Right atrium auricular region (tissue), 2 donors: ENCODE results near the gene RIMKLB. TPM values are rescaled to one million over a fixed set of nuclear protein-coding genes. Genes with fewer than 3 reads are reported as not detected.

Experiments
- DNase-seq: peaks from one replicate; pipeline ENCODE4 v3.0.0-alpha.2; 2019; ENCODE audit warnings: low spot score
- H3K27ac ChIP-seq, 2 donors: fragments of 200-600 bp; sonication (generic); 1 replicate in 1 of 2; 2 replicates in 1 of 2; pipeline ENCODE4 v1.5.1; 2016 to 2019
- H3K27me3 ChIP-seq, 2 donors: fragments of 200-600 bp; sonication (generic); one replicate each; pipeline versions ENCODE4 v1.5.1 to v1.6.0; 2017 to 2019
- H3K36me3 ChIP-seq: fragments of 200-600 bp; sonication (generic); one replicate; pipeline ENCODE4 v1.5.1; 2016
- H3K4me1 ChIP-seq, 2 donors: fragments of 200-600 bp; sonication (generic); one replicate each; pipeline versions ENCODE4 v1.5.1 to v1.6.0; 2017 to 2019
- H3K4me3 ChIP-seq, 2 donors: fragments of 200-600 bp; sonication (generic); 1 replicate in 1 of 2; 2 replicates in 1 of 2; pipeline ENCODE4 v1.5.1; 2017 to 2019; ENCODE audit warnings: mild to moderate bottlenecking in 1 of 2, moderate library complexity in 1 of 2
- H3K9me3 ChIP-seq, 2 donors: fragments of 200-600 bp; sonication (generic); one replicate each; pipeline ENCODE4 v1.5.1; 2019
- total RNA-seq, 2 donors: library from RNA; depleted of rRNA; stranded (reverse); fragments of >200 nt; gene quantifications; one replicate each; pipeline ENCODE4 v1.1.0, GENCODE V29; 2016
- TF ChIP-seq, protein P1 (sequence below), 2 donors: fragments of 200-600 bp; sonication (generic); IDR thresholded peaks; one replicate each; pipeline ENCODE4 v1.5.1; 2019; ENCODE audit warnings: antibody characterized with exemption in 2 of 2

The RIMKLB gene
- total RNA-seq, 2 donors from 2014 or later = 9.7 to 10.7 TPM

DNA sequence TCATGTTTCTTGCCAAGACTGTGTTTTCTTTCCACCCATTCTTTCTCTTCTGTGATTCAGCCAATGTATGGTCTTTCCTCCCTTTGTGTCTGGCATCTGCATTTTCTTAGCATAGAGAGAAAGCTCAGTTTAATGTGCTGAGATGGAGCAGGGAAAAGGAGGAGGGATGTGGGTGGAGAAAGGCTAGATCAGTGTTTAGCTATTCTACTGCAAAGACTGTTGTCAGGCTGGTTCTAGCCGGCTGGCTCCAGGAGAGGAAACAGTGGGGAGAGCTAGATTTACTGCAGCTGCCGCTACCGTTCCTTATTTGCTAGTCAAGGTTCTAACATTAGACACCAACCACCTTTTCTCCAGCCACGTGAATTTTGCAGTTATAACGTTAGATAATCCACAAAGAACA lies 5.2 kb upstream of the RIMKLB start:
- Histone ChIP-seq H3K4me1 (peaks cover 0 to 25% of the 10 kb centered on the region in 2 donors), H3K27me3 (no peaks in the 10 kb centered on the region), H3K4me3 (no peak overlapping the region), H3K27ac (peak overlapping the region in 1 of 2 donors; percentile 26), H3K9me3 (no peaks in the 10 kb centered on the region), H3K36me3 (no peaks in the 10 kb centered on the region)
- TF ChIP-seq, protein P1, sequence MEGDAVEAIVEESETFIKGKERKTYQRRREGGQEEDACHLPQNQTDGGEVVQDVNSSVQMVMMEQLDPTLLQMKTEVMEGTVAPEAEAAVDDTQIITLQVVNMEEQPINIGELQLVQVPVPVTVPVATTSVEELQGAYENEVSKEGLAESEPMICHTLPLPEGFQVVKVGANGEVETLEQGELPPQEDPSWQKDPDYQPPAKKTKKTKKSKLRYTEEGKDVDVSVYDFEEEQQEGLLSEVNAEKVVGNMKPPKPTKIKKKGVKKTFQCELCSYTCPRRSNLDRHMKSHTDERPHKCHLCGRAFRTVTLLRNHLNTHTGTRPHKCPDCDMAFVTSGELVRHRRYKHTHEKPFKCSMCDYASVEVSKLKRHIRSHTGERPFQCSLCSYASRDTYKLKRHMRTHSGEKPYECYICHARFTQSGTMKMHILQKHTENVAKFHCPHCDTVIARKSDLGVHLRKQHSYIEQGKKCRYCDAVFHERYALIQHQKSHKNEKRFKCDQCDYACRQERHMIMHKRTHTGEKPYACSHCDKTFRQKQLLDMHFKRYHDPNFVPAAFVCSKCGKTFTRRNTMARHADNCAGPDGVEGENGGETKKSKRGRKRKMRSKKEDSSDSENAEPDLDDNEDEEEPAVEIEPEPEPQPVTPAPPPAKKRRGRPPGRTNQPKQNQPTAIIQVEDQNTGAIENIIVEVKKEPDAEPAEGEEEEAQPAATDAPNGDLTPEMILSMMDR (IDR thresholded peaks at IDR 0.05) = no peak
- no peak for DNase-seq

- H3K27ac ChIP-seq = no peak overlapping the region
- no peaks in the 10 kb centered on the region for H3K27me3 ChIP-seq
- DNase-seq = no peak
- TF ChIP-seq, protein P1 (IDR thresholded peaks at IDR 0.05) = no peak
- peaks cover 0 to 30% of the 10 kb centered on the region in 2 donors for H3K4me1 ChIP-seq
- H3K4me3 ChIP-seq = no peak overlapping the region
- no peaks in the 10 kb centered on the region for H3K36me3 ChIP-seq
- no peaks in the 10 kb centered on the region for H3K9me3 ChIP-seq
These were observed 2.7 kb upstream of the RIMKLB start for GRCh38 chr12:8695116-8695515.

DNA sequence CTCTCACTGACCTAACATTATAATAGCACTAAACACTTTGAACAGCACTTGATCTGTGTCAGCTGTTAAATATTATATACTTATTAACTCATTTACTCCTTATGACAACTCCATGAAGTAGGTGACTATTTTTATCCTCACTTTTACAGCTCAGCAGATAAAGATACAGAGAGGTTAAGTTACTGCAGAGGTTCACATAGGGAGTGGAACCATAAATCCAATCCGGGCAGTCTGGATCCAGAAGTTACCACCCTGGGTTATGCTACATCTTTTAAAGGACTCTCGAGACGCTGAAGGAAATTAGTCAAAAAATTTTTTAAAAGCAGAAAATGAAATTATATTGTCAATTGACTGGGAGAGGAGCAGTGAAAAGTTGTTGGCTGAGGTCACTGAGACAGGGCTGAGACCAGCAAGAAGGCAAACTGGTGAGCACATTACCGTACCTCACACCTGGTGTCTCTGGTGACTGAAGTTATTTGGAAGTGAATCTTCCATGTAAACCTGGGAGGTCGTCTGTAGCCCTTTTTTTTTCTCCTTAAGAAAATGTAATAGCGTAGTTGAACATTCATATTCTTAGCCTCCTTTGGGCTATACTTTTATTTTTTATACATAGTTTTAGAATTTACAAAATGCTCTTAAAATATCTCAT lies 1.2 kb upstream of the RIMKLB start:
- Histone ChIP-seq H3K27me3 (no peaks in the 10 kb centered on the region), H3K9me3 (no peaks in the 10 kb centered on the region), H3K4me1 (peaks cover 0 to 37% of the 10 kb centered on the region in 2 donors), H3K27ac (peak overlapping the region; percentile 94 to 96), H3K36me3 (no peaks in the 10 kb centered on the region), H3K4me3 (peak overlapping the region; percentile 73 to 99)
- TF ChIP-seq, protein P1 (IDR thresholded peaks at IDR 0.05) = no peak
- DNase-seq = no peak

- Histone ChIP-seq H3K36me3 (no peaks in the 10 kb centered on the region), H3K4me3 (peak overlapping the region; percentile 73 to 99), H3K9me3 (no peaks in the 10 kb centered on the region), H3K27me3 (no peaks in the 10 kb centered on the region), H3K27ac (peak overlapping the region; percentile 94 to 96), H3K4me1 (peaks cover 0 to 40% of the 10 kb centered on the region in 2 donors)
- DNase-seq = no peak
- TF ChIP-seq, protein P1 (IDR thresholded peaks at IDR 0.05) = peak in 1 of 2 donors; percentile 18
These were observed 693 bp upstream of the RIMKLB start for GRCh38 chr12:8697120-8697475.

- Histone ChIP-seq H3K9me3 (no peaks in the 10 kb centered on the region), H3K4me3 (peak overlapping the region; percentile 73 to 99), H3K27me3 (no peaks in the 10 kb centered on the region), H3K4me1 (peaks cover 0 to 39% of the 10 kb centered on the region in 2 donors), H3K36me3 (no peaks in the 10 kb centered on the region), H3K27ac (peak overlapping the region; percentile 94 to 96)
- TF ChIP-seq, protein P1 (IDR thresholded peaks at IDR 0.05) = no peak
- DNase-seq = no peak
These were observed 501 bp downstream of the RIMKLB start for GRCh38 chr12:8698132-8698851.
